ENCODE results near the gene NT5C2.

NT5C2 gene

DNA sequence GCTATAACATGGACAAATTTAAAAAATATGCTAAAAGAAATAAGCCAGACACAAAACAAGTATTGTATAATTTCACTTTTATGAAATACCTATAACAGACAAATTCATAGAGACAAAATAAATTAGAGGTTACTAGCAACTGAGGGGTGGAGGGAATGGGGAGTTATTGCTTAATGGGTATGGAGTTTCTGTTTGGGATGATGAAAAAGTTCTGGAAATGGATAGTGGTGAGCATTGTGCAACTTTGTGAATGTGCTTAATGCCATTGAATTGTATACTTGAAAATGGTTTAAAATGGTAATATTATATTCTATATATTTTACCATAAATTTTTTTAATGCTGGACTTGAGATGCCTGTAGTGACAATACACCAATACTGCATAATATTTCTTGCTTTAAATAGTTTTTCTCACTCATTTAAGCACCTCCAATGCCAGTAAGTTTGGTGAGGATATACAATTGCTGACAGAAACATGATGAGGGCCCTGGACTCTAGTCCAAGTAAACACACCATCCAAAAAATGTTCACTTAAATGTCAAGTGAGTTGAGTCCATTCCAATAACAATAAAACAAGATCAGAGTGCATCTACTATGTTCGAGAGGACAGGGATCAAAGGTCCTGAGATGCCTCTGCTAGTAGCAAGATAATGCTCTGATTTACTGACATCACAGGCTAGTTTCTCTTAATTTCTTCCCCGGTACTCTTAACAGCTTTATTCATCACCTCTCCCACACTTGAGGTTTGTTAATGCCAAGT lies 71.9 kb downstream of the NT5C2 start:
- FAIRE-seq = no peak

DNA sequence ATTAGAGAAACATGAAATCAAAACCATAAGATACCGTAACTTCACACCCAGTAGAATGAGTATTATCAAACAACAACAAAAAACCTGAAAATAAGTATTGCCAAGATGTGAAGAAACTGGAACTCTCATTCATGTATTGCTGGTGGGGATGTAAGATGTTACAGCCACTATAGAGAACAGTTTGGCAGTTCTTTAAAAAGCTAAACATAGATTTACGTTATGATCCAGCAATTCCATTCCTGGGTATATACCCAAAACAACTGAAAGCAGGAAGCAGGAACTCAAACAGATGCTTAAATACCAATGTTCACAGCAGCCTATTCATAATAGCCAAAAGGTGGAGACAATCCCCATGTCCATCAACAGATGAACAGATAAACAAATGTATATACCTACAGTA lies 72.5 kb downstream of the NT5C2 start:
- no peak for FAIRE-seq

GRCh38 chr10:103117247-103117646 lies 75.8 kb downstream of the NT5C2 start:
- FAIRE-seq = no peak

DNA sequence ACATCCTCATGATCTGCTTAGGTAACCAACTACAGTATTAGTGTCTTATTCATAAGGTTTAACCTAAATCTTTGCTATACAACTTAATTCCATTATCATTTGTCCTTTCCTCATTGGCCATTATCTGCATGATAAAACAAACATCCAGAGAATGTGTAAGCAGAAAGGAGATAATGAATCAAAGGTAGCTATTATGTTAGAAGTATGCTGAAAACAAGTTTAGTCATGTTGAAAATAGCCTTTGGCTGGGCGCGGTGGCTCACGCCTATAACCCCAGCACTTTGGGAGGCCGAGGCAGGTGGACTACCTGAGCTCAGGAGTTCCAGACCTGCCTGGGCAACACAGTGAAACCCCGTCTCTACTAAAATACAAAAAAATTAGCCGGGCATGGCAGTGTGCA lies 78.2 kb downstream of the NT5C2 start:
- no peak for FAIRE-seq

- no peak for FAIRE-seq
Observed at GRCh38 chr10:103111918-103112877, 80.9 kb downstream of the NT5C2 start.

DNA sequence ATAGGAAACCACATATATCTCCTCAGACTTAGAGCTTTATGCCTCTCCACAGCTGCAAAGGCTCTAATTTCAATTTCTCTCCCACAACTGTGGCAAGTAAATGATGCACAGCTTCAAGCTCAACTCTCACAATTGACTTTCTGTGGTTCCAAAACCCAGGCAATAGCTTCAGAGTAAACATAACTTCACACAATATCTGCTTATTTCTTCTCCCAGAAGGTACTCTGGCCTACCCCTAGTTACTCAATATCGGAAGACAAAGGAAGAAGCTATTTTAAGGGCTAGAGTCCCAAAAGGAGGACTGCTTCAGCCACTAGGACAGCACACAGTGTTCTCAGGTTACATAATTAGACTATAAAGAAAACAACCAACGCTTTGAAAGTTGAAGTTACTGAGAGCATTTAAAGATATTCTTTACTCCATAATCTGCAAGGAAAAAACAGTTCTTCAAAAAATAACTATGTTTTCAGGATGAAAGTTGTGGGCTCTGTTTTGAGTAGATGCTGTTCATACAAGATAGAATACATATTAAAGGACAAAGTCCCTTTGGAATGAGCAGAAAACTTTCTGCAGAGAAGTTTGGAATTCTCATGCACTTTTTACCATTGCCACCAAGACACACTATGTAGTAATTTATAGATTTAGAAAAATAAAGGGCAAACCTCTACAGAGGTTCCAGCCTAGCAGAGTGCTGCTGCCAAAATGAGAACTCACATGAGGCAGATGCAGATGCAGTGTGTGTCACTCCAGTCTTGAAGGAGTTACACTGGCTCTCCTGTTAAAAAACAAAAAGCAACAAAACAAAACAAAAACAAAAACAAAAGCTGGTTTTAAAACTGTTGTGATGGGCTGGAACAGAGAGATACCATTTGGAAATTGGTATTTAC lies 81.8 kb downstream of the NT5C2 start:
- FAIRE-seq = no peak

DNA sequence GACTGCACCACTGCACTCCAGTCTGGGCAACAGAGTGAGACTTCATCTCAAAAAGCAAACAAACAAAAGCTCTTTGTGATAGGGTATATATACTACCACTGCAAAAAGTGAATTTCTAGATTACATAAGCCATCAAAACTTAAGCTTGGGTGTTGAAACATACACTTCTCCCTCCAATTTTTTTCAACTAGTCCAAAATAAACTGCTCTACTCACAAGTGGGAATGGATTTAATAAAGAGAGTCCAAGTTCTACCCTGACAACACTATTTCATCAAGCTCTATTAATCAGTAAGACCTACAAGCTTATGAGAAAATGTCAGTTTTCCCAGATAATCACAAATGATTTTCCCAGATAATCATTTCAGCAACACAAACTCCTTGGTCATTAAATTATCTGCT lies 82.7 kb downstream of the NT5C2 start:
- no peak for FAIRE-seq

GRCh38 chr10:103109821-103110220 lies 83.3 kb downstream of the NT5C2 start:
- no peak for FAIRE-seq

DNA sequence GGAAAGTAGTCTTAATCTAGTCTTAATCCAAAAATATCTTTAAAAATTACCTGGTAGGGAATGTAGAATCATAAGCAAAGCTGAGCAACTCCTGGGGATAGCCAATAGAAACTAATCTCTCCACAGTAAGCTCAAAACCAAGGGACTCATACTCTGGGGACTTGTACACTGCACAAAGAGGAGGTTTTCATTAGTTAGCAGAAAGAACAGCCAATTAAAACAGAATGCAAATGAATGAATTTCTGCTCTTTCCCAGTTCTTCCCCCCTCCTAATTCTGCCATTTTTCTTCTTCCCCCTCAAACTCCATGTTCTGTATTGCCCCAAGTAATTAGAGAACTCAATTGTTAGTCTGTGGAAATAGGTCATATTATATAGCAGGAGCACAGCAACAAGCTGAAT lies 86.5 kb downstream of the NT5C2 start:
- FAIRE-seq = no peak

DNA sequence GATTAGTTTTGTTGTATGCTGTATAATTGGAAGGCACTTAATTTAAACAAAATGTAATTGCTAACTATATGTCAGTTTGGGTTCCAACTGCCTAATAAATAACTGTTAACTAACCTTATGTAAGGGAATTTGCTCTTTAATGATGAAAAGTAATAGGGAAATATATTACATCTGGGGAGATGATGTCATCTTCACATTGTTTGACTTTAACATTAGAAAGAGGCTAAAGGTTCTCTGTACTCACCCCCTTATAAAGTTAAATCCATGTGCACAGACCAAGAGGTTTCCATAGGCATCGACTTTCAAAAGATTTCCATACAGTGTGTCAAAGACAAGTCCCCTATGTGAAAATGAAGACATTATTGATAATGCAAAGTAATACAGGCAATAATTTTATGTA lies 87.6 kb downstream of the NT5C2 start:
- no peak for FAIRE-seq

DNA sequence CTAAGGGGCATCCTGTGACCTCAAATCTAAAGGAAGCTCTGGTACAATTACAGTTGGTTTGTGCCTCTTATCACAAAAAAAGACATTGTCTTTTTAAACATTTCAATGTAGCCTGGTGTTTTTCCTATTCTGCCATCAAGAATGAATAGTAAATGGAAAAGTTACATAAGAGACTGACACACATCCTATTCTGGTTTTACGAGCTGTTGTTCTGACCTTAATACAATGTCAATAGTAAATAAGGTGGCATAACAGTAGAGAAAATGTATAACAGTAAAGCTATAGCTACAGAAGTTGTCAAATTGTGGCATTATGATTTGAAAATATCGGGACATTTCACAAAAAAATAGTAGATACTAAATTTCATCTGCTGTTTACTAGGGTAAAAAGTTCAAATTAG lies 88.4 kb downstream of the NT5C2 start:
- FAIRE-seq = no peak

DNA sequence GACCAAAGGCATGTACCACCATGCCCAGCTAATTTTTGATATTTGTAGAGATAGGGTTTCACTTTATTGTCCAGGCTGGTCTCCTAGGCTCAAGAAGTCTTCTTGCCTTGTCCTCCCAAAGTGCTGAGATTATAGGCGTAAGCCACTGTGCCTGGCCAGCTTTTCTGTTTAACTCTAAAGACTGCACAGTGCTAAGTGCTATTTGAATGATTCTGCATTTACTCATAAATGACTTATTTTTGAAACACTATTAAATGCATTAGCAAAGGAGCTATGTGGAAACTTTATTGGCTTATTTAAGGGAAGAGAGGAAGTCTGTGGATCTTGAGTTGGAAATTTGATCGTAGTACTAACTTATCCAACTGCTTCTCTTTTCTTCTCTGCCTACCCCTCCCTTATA lies 89.1 kb downstream of the NT5C2 start:
- FAIRE-seq = no peak

- FAIRE-seq = no peak
Observed at GRCh38 chr10:103102195-103102594, 90.9 kb downstream of the NT5C2 start.

- FAIRE-seq = no peak
Observed at GRCh38 chr10:103100620-103101019, 92.5 kb downstream of the NT5C2 start.

DNA sequence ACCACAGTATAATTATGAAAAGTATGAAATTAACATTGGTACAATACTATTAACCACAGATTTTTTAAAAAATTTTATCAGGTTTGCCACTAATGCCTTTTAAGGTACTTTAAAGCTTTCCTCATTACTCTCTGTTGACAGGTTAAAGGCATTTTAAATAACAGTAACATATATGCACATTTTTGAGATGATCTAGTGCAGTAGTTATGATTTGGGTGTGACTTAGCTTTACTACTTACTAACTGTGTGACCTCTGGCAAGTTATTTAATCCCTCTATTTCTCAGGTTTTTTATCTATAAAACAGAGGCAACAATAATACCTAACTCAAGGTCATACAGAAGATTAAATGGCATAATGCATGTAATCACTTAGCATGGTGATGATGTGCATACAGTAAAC lies 94.8 kb downstream of the NT5C2 start:
- no peak for FAIRE-seq

- no peak for FAIRE-seq
Observed at GRCh38 chr10:103096130-103096529, 96.9 kb downstream of the NT5C2 start.

DNA sequence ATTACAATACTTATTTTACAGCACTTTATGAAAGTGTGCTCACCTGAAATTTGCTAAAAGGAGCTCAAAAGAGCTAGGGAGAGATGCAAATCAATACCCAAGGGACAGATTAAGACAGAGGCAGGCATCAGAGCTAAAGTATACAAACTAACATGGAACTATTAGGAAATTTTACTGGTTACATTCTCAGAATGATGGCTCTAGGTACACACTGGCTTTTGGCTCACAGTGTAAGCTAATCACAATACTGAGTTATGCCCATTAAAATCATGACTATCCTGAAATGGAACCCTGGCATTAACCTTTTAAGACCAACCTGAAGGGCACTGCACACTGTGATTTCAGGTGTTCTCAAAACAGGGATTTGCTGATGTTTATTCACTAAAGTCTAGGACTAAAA lies 98.1 kb downstream of the NT5C2 start:
- no peak for FAIRE-seq

GRCh38 chr10:103090911-103091310 lies 102.2 kb downstream of the NT5C2 start:
- FAIRE-seq = no peak

GRCh38 chr10:103089493-103089892 lies 103.6 kb downstream of the NT5C2 start:
- no peak for FAIRE-seq

GRCh38 chr10:103086799-103087198 lies 106.3 kb downstream of the NT5C2 start:
- FAIRE-seq = no peak

- no peak for FAIRE-seq
Observed at GRCh38 chr10:103086261-103086660, 106.8 kb downstream of the NT5C2 start.

GRCh38 chr10:103083977-103084320 lies 109.1 kb downstream of the NT5C2 start:
- no peak for FAIRE-seq
